Omental fat pad (tissue), 4 donors: Measurements from ENCODE around the gene MRPL40. TPM values are rescaled to one million over a fixed set of nuclear protein-coding genes. Genes with fewer than 3 reads are reported as not detected.

Source experiments
- ATAC-seq: fragments of 150-250 bp; one replicate; pipeline ENCODE4 v1.9.1; 2016; ENCODE audit warnings: mild to moderate bottlenecking, moderate library complexity; ENCODE audit not compliant: low FRiP score
- DNase-seq: peaks from one replicate; pipeline ENCODE4 v3.0.0-alpha.2; 2019; ENCODE audit warnings: low spot score
- total RNA-seq, 4 donors: library from RNA; depleted of rRNA; stranded (reverse); fragments of >200 nt; gene quantifications; one replicate each; pipeline ENCODE4 v1.1.0, GENCODE V29; 2016
- TF ChIP-seq, protein P1 (sequence below), 3 donors: fragments of 450-650 bp; IDR thresholded peaks; one replicate each; pipeline ENCODE4 v1.5.1; 2016 to 2017; ENCODE audit warnings: antibody characterized with exemption in 3 of 3, mild to moderate bottlenecking in 3 of 3, moderate library complexity in 2 of 3

The MRPL40 gene
- total RNA-seq, 4 donors from 2014 or later = 17.3 to 25.9 (median 24.0) TPM

GRCh38 chr22:19480789-19481188, 48.4 kb downstream of the MRPL40 start:
- TF ChIP-seq, protein P1, sequence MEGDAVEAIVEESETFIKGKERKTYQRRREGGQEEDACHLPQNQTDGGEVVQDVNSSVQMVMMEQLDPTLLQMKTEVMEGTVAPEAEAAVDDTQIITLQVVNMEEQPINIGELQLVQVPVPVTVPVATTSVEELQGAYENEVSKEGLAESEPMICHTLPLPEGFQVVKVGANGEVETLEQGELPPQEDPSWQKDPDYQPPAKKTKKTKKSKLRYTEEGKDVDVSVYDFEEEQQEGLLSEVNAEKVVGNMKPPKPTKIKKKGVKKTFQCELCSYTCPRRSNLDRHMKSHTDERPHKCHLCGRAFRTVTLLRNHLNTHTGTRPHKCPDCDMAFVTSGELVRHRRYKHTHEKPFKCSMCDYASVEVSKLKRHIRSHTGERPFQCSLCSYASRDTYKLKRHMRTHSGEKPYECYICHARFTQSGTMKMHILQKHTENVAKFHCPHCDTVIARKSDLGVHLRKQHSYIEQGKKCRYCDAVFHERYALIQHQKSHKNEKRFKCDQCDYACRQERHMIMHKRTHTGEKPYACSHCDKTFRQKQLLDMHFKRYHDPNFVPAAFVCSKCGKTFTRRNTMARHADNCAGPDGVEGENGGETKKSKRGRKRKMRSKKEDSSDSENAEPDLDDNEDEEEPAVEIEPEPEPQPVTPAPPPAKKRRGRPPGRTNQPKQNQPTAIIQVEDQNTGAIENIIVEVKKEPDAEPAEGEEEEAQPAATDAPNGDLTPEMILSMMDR (IDR thresholded peaks at IDR 0.05) = no peak
- ATAC-seq (no peak), DNase-seq (no peak)

DNA sequence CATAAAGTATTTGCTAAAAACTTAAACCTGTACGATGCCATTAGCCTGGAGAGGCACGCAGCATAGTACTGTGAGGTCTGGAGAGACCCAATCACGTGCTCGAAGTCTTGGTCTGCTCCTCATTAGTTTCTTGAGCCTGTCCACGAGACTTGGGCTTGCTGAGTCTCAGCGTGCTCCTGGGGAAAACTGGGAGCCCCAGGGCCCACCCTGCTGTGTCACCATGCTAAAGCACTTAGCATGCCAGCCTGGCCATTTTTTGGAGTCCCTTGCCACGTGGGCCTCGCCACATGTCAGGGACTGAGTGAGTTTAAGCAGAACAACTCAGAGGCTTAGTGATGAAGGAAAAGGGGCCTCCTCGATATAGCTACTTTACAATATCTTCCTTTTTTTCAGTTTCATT, 50.0 kb downstream of the MRPL40 start:
- DNase-seq (no peak), ATAC-seq (no peak)
- TF ChIP-seq, protein P1 (IDR thresholded peaks at IDR 0.05) = no peak

DNA sequence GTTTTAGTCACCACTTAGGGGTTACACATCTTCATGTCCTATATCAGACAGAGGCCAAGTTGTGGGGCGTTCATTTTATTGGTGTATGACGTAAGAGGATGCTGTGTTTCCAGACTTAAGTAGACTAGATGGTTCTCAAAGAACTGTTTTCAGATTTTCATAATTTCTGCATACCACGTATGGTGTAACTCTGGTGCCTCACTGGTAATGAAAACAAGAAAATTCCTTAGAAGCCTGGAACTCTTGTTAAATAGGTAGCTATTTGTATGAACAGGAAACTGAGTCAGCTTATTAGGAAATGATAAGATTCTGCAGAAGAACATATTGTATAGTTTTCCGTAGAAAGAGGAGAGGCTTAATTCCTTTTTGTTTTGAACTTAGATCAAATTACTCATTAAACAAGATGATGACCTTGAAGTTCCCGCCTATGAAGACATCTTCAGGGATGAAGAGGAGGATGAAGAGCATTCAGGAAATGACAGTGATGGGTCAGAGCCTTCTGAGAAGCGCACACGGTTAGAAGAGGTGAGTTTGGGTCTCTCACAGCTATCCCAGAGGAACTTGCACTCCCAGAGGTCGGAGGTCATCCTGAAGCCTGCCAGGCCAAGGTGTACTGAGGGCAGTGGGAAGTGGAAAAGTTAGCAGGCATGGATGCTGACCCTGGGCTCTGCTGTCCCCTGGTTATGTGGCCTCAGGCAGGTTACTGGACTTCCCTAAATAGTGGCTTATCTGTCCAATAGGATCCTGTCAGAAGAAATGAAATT, 51.3 kb downstream of the MRPL40 start:
- TF ChIP-seq, protein P1 (IDR thresholded peaks at IDR 0.05) = no peak
- DNase-seq (no peak), ATAC-seq (no peak)

Other genes starting within 250 kb of the MRPL40 start
- gene CLTCL1, start 140.8 kb upstream of the MRPL40 start, total RNA-seq = 10 to 100 TPM in 1 of 4 donors, 1 to 10 TPM in 3; 5.0 to 14.3 (median 5.9) TPM
- gene HIRA, start 812 bp upstream of the MRPL40 start, total RNA-seq = 10 to 100 TPM; 20.8 to 32.7 (median 22.6) TPM
- 10 to 100 TPM; 52.7 to 75.3 (median 57.3) TPM for gene C22orf39, start 15.2 kb downstream of the MRPL40 start, total RNA-seq
- 10 to 100 TPM; 32.3 to 47.5 (median 40.3) TPM for gene UFD1, start 46.6 kb downstream of the MRPL40 start, total RNA-seq
- 1 to 10 TPM in 2 of 4 donors, under 1 TPM in 1, not detected in 1; 0.95 to 1.4 (median 1.2) TPM for gene CDC45, start 47.4 kb downstream of the MRPL40 start, total RNA-seq
- gene CLDN5, start 91.9 kb downstream of the MRPL40 start, total RNA-seq = 100 to 1,000 TPM in 2 of 4 donors, 10 to 100 TPM in 2; 67.6 to 367 (median 162) TPM